Kidney (tissue), 14 donors: ENCODE results near the gene EDN1. TPM values are rescaled to one million over a fixed set of nuclear protein-coding genes. Genes with fewer than 3 reads are reported as not detected.
A peak's percentile ranks its signal among the peaks of the same experiment; 100 is the strongest.

ENCODE experiments used
- DNase-seq, 5 donors: peaks; one replicate each; pipeline ENCODE4 v3.0.0-alpha.2; 2013 to 2020
- FAIRE-seq: peaks from 2 replicates; lab custom pipeline; 2012; peaks lifted over from hg19 to GRCh38; lab: Jason Lieb, UNC
- H3K27ac ChIP-seq, 2 donors: one replicate each; pipeline ENCODE4 v1.7.0; 2013; ENCODE audit warnings: low read depth in 2 of 2, low read length in 2 of 2, inconsistent platforms in 1 of 2
- H3K27me3 ChIP-seq: one replicate; pipeline ENCODE4 v1.7.1; 2013; ENCODE audit warnings: low read length, inconsistent platforms; ENCODE audit not compliant: control insufficient read depth, insufficient read depth
- H3K36me3 ChIP-seq, 3 donors: one replicate each; pipeline versions ENCODE4 v1.7.0 to v1.7.1; 2013; ENCODE audit warnings: low read length in 3 of 3, control low read depth in 1 of 3, inconsistent platforms in 1 of 3; ENCODE audit not compliant: insufficient read depth in 3 of 3, control insufficient read depth in 2 of 3
- H3K4me1 ChIP-seq, 3 donors: one replicate each; pipeline versions ENCODE4 v1.7.0 to v1.7.1; 2013; ENCODE audit warnings: low read length in 3 of 3, inconsistent platforms in 1 of 3, low read depth in 1 of 3; ENCODE audit not compliant: control insufficient read depth in 2 of 3, insufficient read depth in 2 of 3
- H3K4me3 ChIP-seq, 3 donors: one replicate each; pipeline versions ENCODE4 v1.7.0 to v1.8.1; 2013; ENCODE audit warnings: low read length in 3 of 3, control low read depth in 1 of 3, inconsistent platforms in 1 of 3
- H3K9ac ChIP-seq, 3 donors: one replicate each; pipeline versions ENCODE4 v1.7.0 to v1.7.1; 2013; ENCODE audit warnings: low read length in 3 of 3, control low read depth in 1 of 3, inconsistent platforms in 1 of 3
- H3K9me3 ChIP-seq, 3 donors: one replicate each; pipeline versions ENCODE4 v1.7.0 to v1.7.1; 2013; ENCODE audit warnings: low read length in 3 of 3, control low read depth in 1 of 3, inconsistent platforms in 1 of 3; ENCODE audit not compliant: control insufficient read depth in 2 of 3, insufficient read depth in 1 of 3
- intact Hi-C: fragments of 100-400 bp; cut with DNase I; formaldehyde crosslinking; loops from one replicate; pipeline ENCODE4 v1.11.1; 2022
- polyA plus RNA-seq: library from polyadenylated mRNA; stranded (reverse); fragments of 350-450 nt; fragmentation: Illumina TruSeq; extraction: RNeasy Lipid Tissue Mini Kit (QIAGEN cat#74804); gene quantifications from one replicate; pipeline ENCODE4 v1.2.3, GENCODE V29; 2014; ENCODE audit warnings: low read depth, low replicate concordance; ENCODE audit not compliant: insufficient read depth
- total RNA-seq: library from RNA; stranded (reverse); fragmentation: NEBNext Ultra II Directional; extraction: Animal tissue kit (Norgen Biotek cat#: 25700); gene quantifications from one replicate; pipeline ENCODE4 v1.2.1, GENCODE V29; 2021
- TF ChIP-seq, protein P1 (sequence below): IDR thresholded peaks from 3 replicates; pipeline ENCODE4 v1.5.1; 2012; ENCODE audit warnings: mild to moderate bottlenecking, moderate library complexity, borderline replicate concordance; ENCODE audit not compliant: insufficient read depth; ENCODE audit errors: extremely low read depth
- donor health status: control.
- donor health status: control.
- donor health status: control.
- donor health status: control.
- donor health status: control.
- donor health status: DM: yes; HTN: yes; CAD: no.
- donor health status: Normal renal cell carcinoma (clear cell type).

The EDN1 gene
- total and polyA plus RNA-seq, 2 donors from 2014 or later: 3.4 to 16.6 TPM

DNA sequence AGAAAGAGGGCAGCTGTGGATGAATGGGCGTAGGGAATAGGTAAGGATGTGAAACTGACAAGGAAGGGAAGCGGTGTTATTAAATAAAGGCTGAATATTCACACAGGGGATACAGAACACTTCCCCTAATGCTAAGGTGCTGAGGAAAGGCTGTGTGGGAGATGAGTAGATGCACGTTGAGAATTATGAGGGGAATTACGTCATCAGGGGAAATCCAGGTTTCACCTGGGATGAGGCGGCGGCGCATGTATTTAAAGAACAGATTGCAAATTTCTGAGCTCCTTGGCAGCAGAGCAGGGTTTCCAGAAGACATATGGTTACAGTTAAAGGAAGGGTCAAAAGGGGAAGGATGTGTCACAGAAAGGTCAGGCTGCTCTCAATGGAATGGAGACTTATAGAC is 28.7 kb upstream of the EDN1 start:
- TF ChIP-seq, protein P1, sequence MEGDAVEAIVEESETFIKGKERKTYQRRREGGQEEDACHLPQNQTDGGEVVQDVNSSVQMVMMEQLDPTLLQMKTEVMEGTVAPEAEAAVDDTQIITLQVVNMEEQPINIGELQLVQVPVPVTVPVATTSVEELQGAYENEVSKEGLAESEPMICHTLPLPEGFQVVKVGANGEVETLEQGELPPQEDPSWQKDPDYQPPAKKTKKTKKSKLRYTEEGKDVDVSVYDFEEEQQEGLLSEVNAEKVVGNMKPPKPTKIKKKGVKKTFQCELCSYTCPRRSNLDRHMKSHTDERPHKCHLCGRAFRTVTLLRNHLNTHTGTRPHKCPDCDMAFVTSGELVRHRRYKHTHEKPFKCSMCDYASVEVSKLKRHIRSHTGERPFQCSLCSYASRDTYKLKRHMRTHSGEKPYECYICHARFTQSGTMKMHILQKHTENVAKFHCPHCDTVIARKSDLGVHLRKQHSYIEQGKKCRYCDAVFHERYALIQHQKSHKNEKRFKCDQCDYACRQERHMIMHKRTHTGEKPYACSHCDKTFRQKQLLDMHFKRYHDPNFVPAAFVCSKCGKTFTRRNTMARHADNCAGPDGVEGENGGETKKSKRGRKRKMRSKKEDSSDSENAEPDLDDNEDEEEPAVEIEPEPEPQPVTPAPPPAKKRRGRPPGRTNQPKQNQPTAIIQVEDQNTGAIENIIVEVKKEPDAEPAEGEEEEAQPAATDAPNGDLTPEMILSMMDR: no peak
- H3K9ac ChIP-seq: no peak overlapping the region
- FAIRE-seq (no peak), DNase-seq (no peak)
- H3K36me3 ChIP-seq: no peaks in the 10 kb centered on the region
- no peaks in the 10 kb centered on the region for H3K4me1 ChIP-seq
- H3K4me3 ChIP-seq: no peak overlapping the region
- no peak overlapping the region for H3K27ac ChIP-seq
- intact Hi-C loops: no loop called here
- H3K9me3 ChIP-seq: no peaks in the 10 kb centered on the region
- H3K27me3 ChIP-seq: no peaks in the 10 kb centered on the region

DNA sequence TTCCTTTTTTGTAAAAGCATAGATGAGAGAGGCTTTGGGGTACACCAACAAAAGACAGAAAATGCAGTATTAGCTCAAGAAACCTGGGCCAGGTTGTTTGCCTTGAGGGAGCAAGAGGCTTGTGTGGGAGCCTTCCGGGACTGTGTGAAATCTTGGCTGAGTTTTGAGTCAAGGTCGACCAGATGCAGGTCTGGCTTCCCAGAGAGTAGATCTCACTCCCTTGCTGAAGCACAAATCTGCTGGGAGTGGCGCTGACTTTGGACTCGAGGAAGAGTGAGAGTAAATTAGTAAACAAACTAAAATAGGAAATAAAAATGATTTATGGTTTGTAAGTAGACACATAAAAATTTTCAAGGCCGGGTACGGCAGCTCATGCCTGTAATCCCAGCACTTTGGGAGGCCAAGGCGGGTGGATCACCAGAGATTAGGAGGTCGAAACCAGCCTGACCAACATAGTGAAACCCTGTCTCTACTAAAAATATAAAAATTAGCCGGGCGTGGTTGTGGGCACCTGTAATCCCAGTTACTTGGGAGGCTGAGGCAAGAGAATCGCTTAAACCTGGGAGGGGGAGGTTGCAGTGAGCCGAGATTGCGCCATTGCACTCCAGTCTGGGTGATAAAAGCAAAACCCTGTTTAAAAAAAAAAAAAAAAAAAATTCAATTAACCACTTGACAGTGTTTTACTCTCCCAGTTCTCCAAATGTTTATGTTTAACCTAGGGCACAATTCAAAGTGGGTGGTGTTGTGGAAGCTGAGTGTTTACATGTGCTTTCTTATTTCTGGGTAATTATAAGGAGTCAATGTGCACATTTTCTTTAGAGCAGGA is 27.7 kb upstream of the EDN1 start:
- DNase-seq: peak in 2 of 5 donors; percentile 15 to 37
- no peak overlapping the region for H3K27ac ChIP-seq
- no peaks in the 10 kb centered on the region for H3K27me3 ChIP-seq
- no peaks in the 10 kb centered on the region for H3K36me3 ChIP-seq
- no peak overlapping the region for H3K9ac ChIP-seq
- TF ChIP-seq, protein P1: no peak
- no peaks in the 10 kb centered on the region for H3K4me1 ChIP-seq
- FAIRE-seq: no peak
- intact Hi-C loops: no loop called here
- no peaks in the 10 kb centered on the region for H3K9me3 ChIP-seq
- no peak overlapping the region for H3K4me3 ChIP-seq

- FAIRE-seq: no peak
- no peaks in the 10 kb centered on the region for H3K27me3 ChIP-seq
- no peak for DNase-seq
- TF ChIP-seq, protein P1: no peak
- H3K27ac ChIP-seq: no peak overlapping the region
- H3K36me3 ChIP-seq: no peaks in the 10 kb centered on the region
- H3K4me1 ChIP-seq: no peaks in the 10 kb centered on the region
- H3K9me3 ChIP-seq: no peaks in the 10 kb centered on the region
- no peak overlapping the region for H3K4me3 ChIP-seq
- no peak overlapping the region for H3K9ac ChIP-seq
- intact Hi-C loops: no loop called here
These were observed 26.8 kb upstream of the EDN1 start for GRCh38 chr6:12263403-12263802.
